Skin epidermis (tissue), 12 donors: ENCODE results near the gene MGARP.
"Not testable (repeated sequence)": the region's sequence is repeated elsewhere in the genome, so short reads cannot be mapped to it uniquely, and the experiment has no call there.

Source experiments
- H3K27ac ChIP-seq, 21 experiments: fragments of 200-600 bp; sonication (generic) in 11 of 21; one replicate each; pipeline ENCODE4 v1.5.0; 2020; ENCODE audit warnings: mild to moderate bottlenecking in 3 of 21, inconsistent platforms in 2 of 21, moderate library complexity in 2 of 21
- H3K4me3 ChIP-seq, 7 experiments: fragments of 200-600 bp; sonication (generic) in 2 of 7; one replicate each; pipeline ENCODE4 v1.5.0; 2020; ENCODE audit warnings: inconsistent platforms in 2 of 7, mild to moderate bottlenecking in 2 of 7, moderate library complexity in 1 of 7

The MGARP gene

DNA sequence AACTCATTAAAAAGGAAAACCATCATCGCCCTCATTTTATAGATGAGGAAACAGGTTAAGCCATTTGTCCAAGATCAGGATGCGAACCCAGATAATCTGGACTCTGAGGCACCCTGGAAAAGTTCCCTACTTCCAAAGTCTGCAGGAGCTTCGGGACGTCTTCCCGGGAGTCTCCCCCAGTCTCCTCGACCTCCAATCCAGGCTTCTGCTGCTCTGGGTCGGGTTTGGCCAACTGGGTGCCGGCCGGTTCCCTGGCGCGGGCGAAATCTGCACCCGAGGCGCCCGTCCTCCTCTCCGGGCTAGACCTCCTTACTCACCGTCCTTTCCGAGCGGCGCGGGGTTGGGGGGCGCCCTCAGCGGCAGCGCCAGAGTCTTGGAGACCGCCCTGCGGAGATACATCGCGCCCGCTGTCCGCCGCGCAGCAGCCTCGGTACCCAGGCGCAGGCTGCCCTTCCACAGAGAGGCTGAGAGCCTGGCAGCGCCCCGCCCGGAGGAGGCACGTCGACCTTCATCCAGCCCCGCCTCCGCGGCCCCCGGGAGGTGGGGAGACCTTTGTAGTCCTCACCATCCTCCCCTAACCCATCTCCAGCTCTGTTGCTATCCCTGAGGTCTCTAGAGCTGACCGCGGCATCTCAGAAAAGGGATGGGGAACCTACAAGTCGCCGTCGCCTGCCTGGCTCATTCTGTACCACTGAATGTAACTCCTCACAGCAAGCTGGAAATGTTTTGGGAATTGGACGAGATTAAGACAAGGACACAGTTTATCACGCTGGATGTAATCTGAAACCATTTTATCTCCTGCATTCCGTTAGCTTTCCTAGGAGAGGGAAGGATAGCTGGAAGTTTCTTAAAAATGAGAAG lies at the start of gene MGARP:
Gene MGARP, minus strand, starts transcription at position 466 of the 861 bp plus-strand sequence. Its CDS starts 67 bp downstream, at position 399.
- Histone ChIP-seq H3K4me3 (peak within 1 kb of the TSS; percentile 12 to 39 (median 26)), H3K27ac (no peak within 1 kb of the TSS)

- Histone ChIP-seq H3K4me3 (no peak overlapping the region), H3K27ac (no peak overlapping the region)
Observed at GRCh38 chr4:139329665-139330200, 49.7 kb upstream of the MGARP start.

DNA sequence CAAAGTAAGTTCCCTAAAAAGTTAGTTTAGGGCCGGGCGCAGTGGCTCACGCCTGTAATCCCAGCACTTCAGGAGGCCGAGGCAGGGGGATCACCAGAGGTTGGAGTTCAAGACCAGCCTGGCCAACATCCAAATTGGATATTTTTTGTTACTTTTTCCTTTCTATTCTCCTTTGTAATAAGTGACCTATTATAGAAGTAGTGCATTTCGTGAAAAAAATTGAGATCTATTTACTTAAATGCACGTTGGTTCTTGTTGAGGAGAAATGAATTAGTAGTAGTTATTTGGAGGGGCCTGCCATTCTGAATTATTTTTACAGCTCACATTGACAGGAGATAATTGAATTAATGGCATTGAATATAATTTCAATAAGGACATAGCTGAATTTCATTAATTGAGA lies 44.6 kb upstream of the MGARP start:
- Histone ChIP-seq H3K4me3 (no peak overlapping the region), H3K27ac (no peak overlapping the region)

- not testable (repeated sequence) for H3K4me3 ChIP-seq, H3K27ac ChIP-seq
Observed at GRCh38 chr4:139322541-139322940, 42.5 kb upstream of the MGARP start.

- not testable (repeated sequence) for H3K4me3 ChIP-seq
Observed at GRCh38 chr4:139322070-139322469, 42.0 kb upstream of the MGARP start.

DNA sequence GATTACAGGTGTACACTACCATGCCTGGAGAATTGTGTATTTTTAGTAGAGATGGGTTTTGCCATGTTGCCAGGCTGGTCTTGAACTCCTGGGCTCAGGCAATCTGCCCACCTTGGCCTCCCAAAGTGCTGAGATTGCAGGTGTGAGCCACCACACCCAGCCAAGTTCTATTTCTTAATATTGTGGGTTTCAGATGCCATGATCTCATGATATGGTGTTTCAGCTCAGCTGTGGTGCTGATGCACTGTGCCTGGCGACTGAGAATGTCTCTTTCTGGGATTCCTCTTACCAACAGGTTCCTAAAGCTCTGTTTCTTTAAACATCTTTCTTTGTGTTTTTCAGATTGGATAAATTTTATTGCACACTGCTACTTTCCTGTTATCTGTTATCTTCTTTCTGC lies 39.5 kb upstream of the MGARP start:
- no peak overlapping the region for H3K27ac ChIP-seq
- H3K4me3 ChIP-seq = no peak overlapping the region

More at GRCh38 chr4:139322070-139322469, 42.0 kb upstream of the MGARP start:
- not testable (repeated sequence) for H3K27ac ChIP-seq

GRCh38 chr4:139317635-139318034 lies 37.6 kb upstream of the MGARP start:
- Histone ChIP-seq H3K27ac (no peak overlapping the region), H3K4me3 (no peak overlapping the region)

DNA sequence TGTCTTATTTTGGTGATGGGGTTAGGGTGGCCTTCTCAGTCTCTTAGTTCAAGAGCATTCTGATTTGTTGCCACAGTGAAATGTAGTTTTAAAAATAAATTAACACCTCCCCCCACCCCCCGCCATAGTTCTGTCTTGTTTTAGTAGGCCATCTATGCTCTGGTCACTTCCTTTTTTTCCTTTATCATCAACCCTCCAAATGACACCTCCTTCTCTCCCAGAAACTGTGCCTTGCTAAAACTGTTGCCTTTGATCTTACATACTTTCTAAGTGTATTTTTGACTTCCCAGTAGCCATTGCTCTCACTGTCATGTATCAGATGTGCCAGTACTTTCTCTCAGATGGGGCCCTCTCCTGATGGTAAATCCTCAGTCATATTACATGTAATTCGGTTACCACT lies 36.7 kb upstream of the MGARP start:
- Histone ChIP-seq H3K27ac (no peak overlapping the region), H3K4me3 (no peak overlapping the region)

DNA sequence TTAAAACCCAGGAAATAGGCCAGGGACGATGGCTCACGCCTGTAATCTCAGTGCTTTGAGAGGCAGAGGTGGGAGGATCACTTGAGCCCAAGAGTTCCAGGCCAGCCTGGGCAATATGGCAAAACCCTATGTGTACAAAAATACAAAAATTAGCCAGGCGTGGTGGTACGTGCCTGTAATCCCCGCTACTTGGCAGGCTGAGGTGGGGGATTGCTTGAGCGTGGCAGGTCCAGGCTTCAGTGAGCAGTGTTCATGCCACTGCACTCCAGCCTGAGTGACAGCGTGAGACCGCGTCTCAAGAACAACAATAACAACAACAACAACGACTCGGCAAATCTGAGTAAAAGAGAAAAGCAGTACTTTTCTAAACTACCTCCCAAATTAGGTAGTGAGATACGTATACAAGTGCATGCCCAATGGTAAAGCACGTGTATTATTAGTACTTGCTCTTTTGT lies 35.2 kb upstream of the MGARP start:
- no peak overlapping the region for H3K4me3 ChIP-seq
- H3K27ac ChIP-seq = peak overlapping the region in 1 of 21 experiments; percentile 9

GRCh38 chr4:139314047-139314800 lies 34.2 kb upstream of the MGARP start:
- H3K27ac ChIP-seq = no peak overlapping the region

GRCh38 chr4:139313414-139313813 lies 33.4 kb upstream of the MGARP start:
- H3K27ac ChIP-seq = peak overlapping the region in 2 of 21 experiments; percentile 39 to 44
- not testable (repeated sequence) for H3K4me3 ChIP-seq

More at GRCh38 chr4:139314047-139314800, 34.2 kb upstream of the MGARP start:
- no peak overlapping the region for H3K4me3 ChIP-seq

- Histone ChIP-seq H3K27ac (peak overlapping the region in 2 of 21 experiments; percentile 44 to 46), H3K4me3 (no peak overlapping the region)
Observed at GRCh38 chr4:139312552-139313332, 32.7 kb upstream of the MGARP start.

GRCh38 chr4:139311909-139312308 lies 31.9 kb upstream of the MGARP start:
- peak overlapping the region in 1 of 21 experiments; percentile 46 for H3K27ac ChIP-seq
- no peak overlapping the region for H3K4me3 ChIP-seq

DNA sequence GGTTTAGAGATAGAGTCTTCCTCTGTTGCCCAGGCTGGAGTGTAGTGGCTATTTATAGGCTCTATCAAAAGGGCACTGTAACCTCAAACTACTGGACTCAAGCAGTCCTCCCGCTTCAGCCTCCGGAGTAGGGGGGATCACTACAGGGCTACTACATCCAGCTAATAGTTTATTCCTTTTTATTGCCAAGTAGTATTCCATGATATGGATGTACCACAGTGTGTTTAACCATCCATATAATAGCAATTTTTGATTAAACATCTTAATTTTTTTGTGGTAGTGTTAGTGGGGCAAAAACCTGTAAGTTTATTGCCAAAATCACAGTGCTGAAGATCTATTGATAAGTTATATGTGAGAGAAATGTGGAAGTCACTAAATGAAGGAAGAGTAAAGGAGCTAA lies 24.9 kb upstream of the MGARP start:
- H3K4me3 ChIP-seq = no peak overlapping the region
- H3K27ac ChIP-seq = no peak overlapping the region

DNA sequence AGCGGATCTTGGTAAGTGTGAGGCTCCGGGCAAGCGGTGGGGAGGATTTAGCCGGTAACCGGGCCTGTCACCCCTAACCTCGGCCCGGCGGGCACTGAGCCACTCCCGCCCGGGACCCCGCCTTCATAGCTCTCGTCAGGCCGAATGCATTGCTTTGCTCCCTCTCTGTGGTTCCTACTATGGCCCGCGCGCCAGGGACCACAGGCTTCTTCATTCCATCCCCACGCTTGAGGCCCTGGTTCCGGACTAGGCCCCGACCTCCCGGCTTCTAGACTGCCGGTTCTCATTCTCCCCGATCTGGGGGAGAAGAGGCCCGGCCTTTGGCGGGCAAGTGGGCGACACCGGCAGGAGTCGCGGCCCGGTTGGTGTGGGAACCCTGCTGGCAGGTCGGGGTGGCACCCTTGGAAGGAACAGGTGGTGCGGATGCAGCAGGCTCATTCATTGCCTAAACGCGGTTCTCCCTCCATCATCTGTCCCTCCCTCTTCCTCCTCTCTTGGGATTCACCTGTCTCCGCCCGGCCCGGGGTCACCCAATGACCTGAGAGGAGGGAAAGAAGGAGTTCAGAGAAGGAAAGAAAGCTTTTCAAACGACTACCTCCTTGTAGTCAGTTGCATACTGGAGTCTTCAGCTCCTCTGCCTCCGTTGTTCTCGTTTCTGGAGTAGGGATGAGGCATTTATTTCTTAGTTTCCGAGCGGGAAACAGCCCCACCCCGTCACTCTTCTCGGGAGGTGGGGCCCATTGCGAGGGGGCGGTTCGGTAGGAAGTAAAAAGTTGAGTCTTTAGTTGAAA lies 22.0 kb upstream of the MGARP start, which contains the start of gene NDUFC1:
Gene NDUFC1, minus strand, starts transcription at position 657 of the 791 bp plus-strand sequence. CDS start 6,679 bp downstream, outside the sequence.
- Histone ChIP-seq H3K27ac (peak within 1 kb of the TSS; percentile 77 to 99 (median 93)), H3K4me3 (peak within 1 kb of the TSS; percentile 83 to 100 (median 96))

DNA sequence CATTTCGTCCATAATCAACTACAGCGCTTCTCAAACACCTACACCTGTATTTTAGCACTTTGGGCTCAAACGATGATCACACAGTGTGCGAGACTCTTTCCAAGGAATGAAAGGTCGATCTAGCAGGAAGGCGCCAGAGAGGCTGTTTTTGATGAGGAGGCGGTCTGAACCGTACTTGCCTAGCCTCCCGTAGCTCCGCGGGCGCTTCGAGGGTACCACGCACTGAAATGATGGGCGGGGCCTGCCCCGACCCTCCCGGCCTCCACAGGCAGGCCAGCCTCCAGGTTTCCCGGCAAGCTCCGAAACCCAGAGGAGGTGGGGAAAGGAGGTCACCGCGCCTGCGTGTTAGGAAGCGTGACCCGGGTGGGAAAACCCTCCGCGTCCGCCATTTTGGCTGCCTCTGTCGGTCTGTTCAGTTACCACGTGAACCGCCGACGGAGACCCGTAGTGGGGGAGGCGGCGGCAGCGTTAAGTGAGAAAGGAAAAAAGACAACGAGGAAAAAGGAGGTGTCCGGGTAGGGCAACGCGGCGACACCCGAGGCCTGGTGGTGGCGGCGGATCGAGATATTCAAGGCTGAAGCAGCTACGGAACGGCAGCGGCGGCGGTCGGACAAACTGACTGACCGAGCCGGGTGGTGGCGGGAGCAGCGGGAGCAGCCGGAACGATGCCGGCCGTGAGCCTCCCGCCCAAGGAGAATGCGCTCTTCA lies 21.2 kb upstream of the MGARP start, which contains the start of gene NAA15:
Gene NAA15, plus strand, starts transcription at position 393 of the 708 bp plus-strand sequence. Its CDS starts 273 bp downstream, at position 666.
- H3K27ac ChIP-seq = peak within 1 kb of the TSS; percentile 77 to 99 (median 93)
- peak within 1 kb of the TSS; percentile 83 to 100 (median 96) for H3K4me3 ChIP-seq

DNA sequence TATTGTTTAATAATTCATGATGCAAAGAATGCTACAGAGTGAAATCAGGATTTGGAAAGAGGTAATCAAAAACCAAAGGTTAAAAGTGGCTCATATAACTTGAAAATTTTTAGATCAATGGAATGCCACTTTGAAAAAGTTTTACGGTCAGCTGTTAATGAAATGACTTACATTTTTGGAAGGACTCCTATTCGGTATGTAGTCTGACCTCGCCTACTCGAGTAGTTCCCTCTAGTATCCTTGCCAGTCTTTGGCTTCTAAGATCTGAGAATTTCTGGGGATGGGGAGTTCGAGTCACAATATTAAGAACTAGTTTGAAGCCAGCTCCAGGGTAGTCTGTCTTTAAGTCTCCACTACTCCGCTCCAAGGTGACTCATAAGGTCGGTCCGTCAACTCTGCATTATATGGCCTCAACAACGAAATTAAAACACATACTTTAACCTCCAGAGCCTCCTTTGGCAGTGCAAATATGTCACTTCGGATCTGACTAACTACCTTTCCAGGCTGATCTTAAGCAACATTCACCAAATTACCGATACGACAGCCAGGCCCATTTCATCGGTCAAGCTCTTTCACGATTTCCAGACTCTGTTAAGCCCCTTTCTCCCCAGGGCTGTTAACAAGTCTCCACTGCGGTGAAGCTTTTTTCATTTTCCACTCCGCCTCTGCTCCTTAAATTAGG lies 20.5 kb upstream of the MGARP start:
- Histone ChIP-seq H3K27ac (peak overlapping the region in 20 of 21 experiments; percentile 67 to 99 (median 94)), H3K4me3 (peak overlapping the region; percentile 83 to 100 (median 96))
